Calu3 (cell line): ENCODE data around the gene EGFR. TPM values are rescaled to one million over a fixed set of nuclear protein-coding genes. Genes with fewer than 3 reads are reported as not detected.

Source experiments
- BruUV-seq: library from RNA; stranded (reverse); fragments of 400-500 nt; replicated peaks from 2 replicates; lab custom pipeline; 2021; lab: Mats Ljungman, UMichigan
- CTCF ChIA-PET: fragments of 300-600 bp; sonication (Branson Sonifier 250); formaldehyde crosslinking; loops from one replicate; lab custom pipeline; 2022; ENCODE audit warnings: antibody characterized with exemption; lab: Charles Lee
- DNase-seq: peaks from one replicate; pipeline ENCODE4 v3.0.0; 2022
- H3K27ac Mint-ChIP-seq: one replicate; pipeline ENCODE4 v1.8.0; 2022; ENCODE audit warnings: mixed read lengths; ENCODE audit not compliant: unreplicated experiment
- H3K27me3 Mint-ChIP-seq: one replicate; pipeline ENCODE4 v1.8.0; 2022; ENCODE audit warnings: mixed read lengths; ENCODE audit not compliant: unreplicated experiment
- H3K36me3 Mint-ChIP-seq: one replicate; pipeline ENCODE4 v1.8.0; 2022; ENCODE audit warnings: mild to moderate bottlenecking, moderate library complexity, mixed read lengths; ENCODE audit not compliant: insufficient read depth, unreplicated experiment
- H3K4me1 Mint-ChIP-seq: one replicate; pipeline ENCODE4 v1.8.0; 2022; ENCODE audit warnings: mild to moderate bottlenecking, low read depth, mixed read lengths; ENCODE audit not compliant: unreplicated experiment
- H3K4me3 Mint-ChIP-seq: one replicate; pipeline ENCODE4 v1.8.0; 2022; ENCODE audit warnings: mild to moderate bottlenecking, low read depth, moderate library complexity, mixed read lengths; ENCODE audit not compliant: unreplicated experiment
- H3K9me3 Mint-ChIP-seq: one replicate; pipeline ENCODE4 v1.8.0; 2022; ENCODE audit warnings: low read depth, mixed read lengths; ENCODE audit not compliant: unreplicated experiment
- intact Hi-C: fragments of 100-400 bp; cut with micrococcal nuclease; formaldehyde crosslinking; loops from one replicate; pipeline ENCODE4 v1.10.0; 2022; ENCODE audit not compliant: unreplicated experiment
- total RNA-seq: library from RNA; stranded (reverse); gene quantifications from 2 replicates; pipeline ENCODE4 v1.2.3, GENCODE V29; 2022
- TF ChIP-seq, protein P1 (sequence below): fragments of 200-600 bp; IDR thresholded peaks from one replicate; pipeline ENCODE4 v1.8.0; 2022; ENCODE audit warnings: antibody characterized with exemption; ENCODE audit not compliant: unreplicated experiment

Gene EGFR
- total RNA-seq, 1 experiment from 2014 or later, result 87.4 TPM

DNA sequence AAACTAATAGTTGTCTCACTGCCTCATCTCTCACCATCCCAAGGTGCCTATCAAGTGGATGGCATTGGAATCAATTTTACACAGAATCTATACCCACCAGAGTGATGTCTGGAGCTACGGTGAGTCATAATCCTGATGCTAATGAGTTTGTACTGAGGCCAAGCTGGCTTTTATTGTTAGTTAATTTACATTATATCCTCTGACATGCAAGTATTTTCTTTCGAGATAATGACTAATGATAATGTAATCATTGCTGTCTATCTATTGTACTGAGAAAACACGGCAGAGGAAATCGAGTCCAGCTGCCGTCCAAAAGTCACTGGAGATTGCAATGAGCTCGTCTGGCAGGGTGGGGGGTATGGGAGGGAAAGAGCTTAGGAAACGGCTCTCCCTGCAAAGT, 173.9 kb downstream of the EGFR start:
- no TSS peak for BruUV-seq
- Mint-ChIP-seq H3K27ac (no peak overlapping the region), H3K36me3 (peaks cover 27% of the 10 kb centered on the region), H3K27me3 (no peaks in the 10 kb centered on the region), H3K4me3 (no peak overlapping the region), H3K9me3 (no peaks in the 10 kb centered on the region), H3K4me1 (no peaks in the 10 kb centered on the region)
- CTCF ChIA-PET, result no interaction called here
- no peak for DNase-seq
- intact Hi-C loops, result no loop called here
- TF ChIP-seq, protein P1, sequence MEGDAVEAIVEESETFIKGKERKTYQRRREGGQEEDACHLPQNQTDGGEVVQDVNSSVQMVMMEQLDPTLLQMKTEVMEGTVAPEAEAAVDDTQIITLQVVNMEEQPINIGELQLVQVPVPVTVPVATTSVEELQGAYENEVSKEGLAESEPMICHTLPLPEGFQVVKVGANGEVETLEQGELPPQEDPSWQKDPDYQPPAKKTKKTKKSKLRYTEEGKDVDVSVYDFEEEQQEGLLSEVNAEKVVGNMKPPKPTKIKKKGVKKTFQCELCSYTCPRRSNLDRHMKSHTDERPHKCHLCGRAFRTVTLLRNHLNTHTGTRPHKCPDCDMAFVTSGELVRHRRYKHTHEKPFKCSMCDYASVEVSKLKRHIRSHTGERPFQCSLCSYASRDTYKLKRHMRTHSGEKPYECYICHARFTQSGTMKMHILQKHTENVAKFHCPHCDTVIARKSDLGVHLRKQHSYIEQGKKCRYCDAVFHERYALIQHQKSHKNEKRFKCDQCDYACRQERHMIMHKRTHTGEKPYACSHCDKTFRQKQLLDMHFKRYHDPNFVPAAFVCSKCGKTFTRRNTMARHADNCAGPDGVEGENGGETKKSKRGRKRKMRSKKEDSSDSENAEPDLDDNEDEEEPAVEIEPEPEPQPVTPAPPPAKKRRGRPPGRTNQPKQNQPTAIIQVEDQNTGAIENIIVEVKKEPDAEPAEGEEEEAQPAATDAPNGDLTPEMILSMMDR, result no peak

DNA sequence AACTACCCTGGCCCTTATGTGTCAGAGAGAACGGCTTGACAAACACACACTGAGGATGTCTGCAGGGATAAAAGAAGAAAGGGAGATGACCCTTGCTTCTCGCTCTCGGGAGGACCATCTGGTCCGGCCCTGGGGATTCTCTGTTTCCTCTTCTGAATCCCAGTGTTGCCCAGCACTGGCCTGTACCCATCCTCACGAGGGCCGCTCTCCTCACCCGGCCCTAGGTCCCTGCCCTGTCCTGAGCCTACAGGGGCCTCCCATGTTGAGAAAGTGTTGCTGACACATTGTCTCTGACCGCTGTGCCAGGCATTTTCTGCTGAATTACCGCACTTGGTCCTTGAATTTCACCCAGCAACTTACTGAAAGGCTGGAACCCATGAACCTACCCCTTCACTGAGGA, 174.4 kb downstream of the EGFR start:
- no TSS peak for BruUV-seq
- Mint-ChIP-seq H3K4me3 (no peak overlapping the region), H3K27me3 (no peaks in the 10 kb centered on the region), H3K27ac (no peak overlapping the region), H3K36me3 (peaks cover 25% of the 10 kb centered on the region), H3K9me3 (no peaks in the 10 kb centered on the region), H3K4me1 (no peaks in the 10 kb centered on the region)
- DNase-seq, result no peak
- intact Hi-C loops, result no loop called here
- TF ChIP-seq, protein P1, result no peak
- CTCF ChIA-PET, result no interaction called here

DNA sequence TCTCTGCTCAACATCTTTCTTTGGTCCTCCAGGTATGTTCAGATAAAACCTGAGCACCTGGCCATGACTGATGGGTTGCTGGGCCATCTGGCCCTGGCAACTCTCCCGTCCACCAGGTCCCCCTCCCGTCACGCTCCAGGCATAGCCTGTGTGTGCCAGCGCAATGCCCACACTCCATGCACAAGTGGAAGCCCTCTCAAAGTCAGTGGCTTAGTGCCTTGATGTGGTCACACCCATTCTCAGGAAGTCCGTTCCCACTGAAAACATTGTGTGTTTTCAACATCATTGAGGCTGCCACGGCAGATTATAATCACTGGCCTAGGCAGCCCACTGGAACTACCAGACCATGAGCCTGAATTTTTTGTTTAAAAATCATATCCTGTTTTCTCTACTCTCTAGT, 175.7 kb downstream of the EGFR start:
- TF ChIP-seq, protein P1, result no peak
- DNase-seq, result no peak
- no peaks in the 10 kb centered on the region for H3K4me1 Mint-ChIP-seq
- no TSS peak for BruUV-seq
- peaks cover 20% of the 10 kb centered on the region for H3K36me3 Mint-ChIP-seq
- intact Hi-C loops, result no loop called here
- H3K4me3 Mint-ChIP-seq, result no peak overlapping the region
- no peak overlapping the region for H3K27ac Mint-ChIP-seq
- CTCF ChIA-PET, result interaction anchor here (0.7 kb wide), 2 partner anchors 315 to 372 kb away, joined by 3 to 4 read pairs; no protein-coding TSS in a partner anchor
- no peaks in the 10 kb centered on the region for H3K27me3 Mint-ChIP-seq
- no peaks in the 10 kb centered on the region for H3K9me3 Mint-ChIP-seq

DNA sequence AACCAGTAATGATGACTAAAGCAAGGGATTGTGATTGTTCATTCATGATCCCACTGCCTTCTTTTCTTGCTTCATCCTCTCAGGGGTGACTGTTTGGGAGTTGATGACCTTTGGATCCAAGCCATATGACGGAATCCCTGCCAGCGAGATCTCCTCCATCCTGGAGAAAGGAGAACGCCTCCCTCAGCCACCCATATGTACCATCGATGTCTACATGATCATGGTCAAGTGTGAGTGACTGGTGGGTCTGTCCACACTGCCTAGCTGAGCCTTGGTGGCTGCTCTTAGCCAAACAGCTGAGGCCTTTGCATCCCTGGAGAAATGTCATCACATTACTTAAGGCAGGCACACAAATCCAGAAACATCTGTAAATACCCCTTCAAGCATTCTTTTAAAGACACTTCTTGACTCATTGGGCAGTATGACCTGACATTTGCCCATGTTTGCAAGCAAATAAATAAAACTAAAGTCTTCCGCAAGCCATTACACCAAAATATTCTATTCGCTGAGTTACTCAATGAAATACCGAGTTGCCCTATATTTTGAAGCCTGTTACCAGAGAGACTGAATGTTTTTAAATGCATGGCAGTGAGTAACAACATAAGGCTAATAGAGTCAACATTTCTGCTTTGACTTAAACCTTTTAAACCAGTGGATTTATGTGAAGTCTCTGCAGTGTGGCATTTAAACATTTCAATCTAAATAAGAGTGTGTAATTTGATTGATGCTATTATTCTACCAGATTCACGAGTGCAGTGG, 180.0 kb downstream of the EGFR start:
- no peak for DNase-seq
- H3K4me3 Mint-ChIP-seq, result no peak overlapping the region
- intact Hi-C loops, result no loop called here
- no TSS peak for BruUV-seq
- no peaks in the 10 kb centered on the region for H3K27me3 Mint-ChIP-seq
- H3K4me1 Mint-ChIP-seq, result no peaks in the 10 kb centered on the region
- H3K36me3 Mint-ChIP-seq, result peaks cover 9% of the 10 kb centered on the region
- CTCF ChIA-PET, result no interaction called here
- no peaks in the 10 kb centered on the region for H3K9me3 Mint-ChIP-seq
- TF ChIP-seq, protein P1, result no peak
- no peak overlapping the region for H3K27ac Mint-ChIP-seq
